GM21526 (cell line): Measurements from ENCODE around the gene TRIM5.
"Not testable (repeated sequence)": the region's sequence is repeated elsewhere in the genome, so short reads cannot be mapped to it uniquely, and the experiment has no call there.

ENCODE experiments used
- ATAC-seq: cut with Tn5 transposase; IDR thresholded peaks from one replicate; pipeline ENCODE4 v1.9.1; 2021; ENCODE audit warnings: moderate library complexity; ENCODE audit not compliant: unreplicated experiment, low FRiP score

Gene TRIM5

GRCh38 chr11:5689551-5689983 is 4.7 kb upstream of the TRIM5 start, which contains the start of gene TRIM22:
TSS of gene TRIM22 (plus strand) at chr11:5689790. CDS start at chr11:5696233, 6,443 bp downstream.
- peak; percentile 76 for ATAC-seq

- ATAC-seq: no peak
Measured at GRCh38 chr11:5688482-5688881, 3.6 kb upstream of the TRIM5 start.

GRCh38 chr11:5686426-5686825 is 1.6 kb upstream of the TRIM5 start:
- no peak for ATAC-seq

- peak; percentile 7 for ATAC-seq
Measured at GRCh38 chr11:5684036-5684645, 733 bp downstream of the TRIM5 start.

GRCh38 chr11:5683620-5684019 is 1.3 kb downstream of the TRIM5 start:
- ATAC-seq: not testable (repeated sequence)

- ATAC-seq: not testable (repeated sequence)
Measured at GRCh38 chr11:5682890-5683441, 1.9 kb downstream of the TRIM5 start.

GRCh38 chr11:5679811-5680210 is 5.1 kb downstream of the TRIM5 start:
- no peak for ATAC-seq

- no peak for ATAC-seq
Measured at GRCh38 chr11:5674391-5674790, 10.5 kb downstream of the TRIM5 start.

- no peak for ATAC-seq
Measured at GRCh38 chr11:5671831-5672230, 13.0 kb downstream of the TRIM5 start.

- ATAC-seq: no peak
Measured at GRCh38 chr11:5666402-5666793, 18.5 kb downstream of the TRIM5 start.

- no peak for ATAC-seq
Measured at GRCh38 chr11:5665746-5666401, 19.0 kb downstream of the TRIM5 start.

- no peak for ATAC-seq
Measured at GRCh38 chr11:5665051-5665570, 19.8 kb downstream of the TRIM5 start.

- no peak for ATAC-seq
Measured at GRCh38 chr11:5663511-5663910, 21.4 kb downstream of the TRIM5 start.

- no peak for ATAC-seq
Measured at GRCh38 chr11:5658318-5658717, 26.6 kb downstream of the TRIM5 start.

GRCh38 chr11:5656956-5657355 is 27.9 kb downstream of the TRIM5 start:
- ATAC-seq: not testable (repeated sequence)

GRCh38 chr11:5655474-5655873 is 29.4 kb downstream of the TRIM5 start:
- no peak for ATAC-seq

GRCh38 chr11:5646139-5646538 is 38.7 kb downstream of the TRIM5 start:
- ATAC-seq: no peak

- ATAC-seq: no peak
Measured at GRCh38 chr11:5643585-5643984, 41.3 kb downstream of the TRIM5 start.

- ATAC-seq: no peak
Measured at GRCh38 chr11:5639953-5640352, 44.9 kb downstream of the TRIM5 start.

- peak; percentile 96 for ATAC-seq
Measured at GRCh38 chr11:5631969-5632635, 52.8 kb downstream of the TRIM5 start.

GRCh38 chr11:5631417-5631816 is 53.5 kb downstream of the TRIM5 start:
- peak; percentile 12 for ATAC-seq
